Kidney (tissue), 14 donors: ENCODE measurements around the gene KLC1. TPM values are rescaled to one million over a fixed set of nuclear protein-coding genes. Genes with fewer than 3 reads are reported as not detected.

Experiments
- DNase-seq, 5 donors: peaks; one replicate each; pipeline ENCODE4 v3.0.0-alpha.2; 2013 to 2020
- FAIRE-seq: peaks from 2 replicates; lab custom pipeline; 2012; peaks lifted over from hg19 to GRCh38; lab: Jason Lieb, UNC
- H3K27ac ChIP-seq, 2 donors: one replicate each; pipeline ENCODE4 v1.7.0; 2013; ENCODE audit warnings: low read depth in 2 of 2, low read length in 2 of 2, inconsistent platforms in 1 of 2
- H3K27me3 ChIP-seq: one replicate; pipeline ENCODE4 v1.7.1; 2013; ENCODE audit warnings: low read length, inconsistent platforms; ENCODE audit not compliant: control insufficient read depth, insufficient read depth
- H3K36me3 ChIP-seq, 3 donors: one replicate each; pipeline versions ENCODE4 v1.7.0 to v1.7.1; 2013; ENCODE audit warnings: low read length in 3 of 3, control low read depth in 1 of 3, inconsistent platforms in 1 of 3; ENCODE audit not compliant: insufficient read depth in 3 of 3, control insufficient read depth in 2 of 3
- H3K4me1 ChIP-seq, 3 donors: one replicate each; pipeline versions ENCODE4 v1.7.0 to v1.7.1; 2013; ENCODE audit warnings: low read length in 3 of 3, inconsistent platforms in 1 of 3, low read depth in 1 of 3; ENCODE audit not compliant: control insufficient read depth in 2 of 3, insufficient read depth in 2 of 3
- H3K4me3 ChIP-seq, 3 donors: one replicate each; pipeline versions ENCODE4 v1.7.0 to v1.8.1; 2013; ENCODE audit warnings: low read length in 3 of 3, control low read depth in 1 of 3, inconsistent platforms in 1 of 3
- H3K9ac ChIP-seq, 3 donors: one replicate each; pipeline versions ENCODE4 v1.7.0 to v1.7.1; 2013; ENCODE audit warnings: low read length in 3 of 3, control low read depth in 1 of 3, inconsistent platforms in 1 of 3
- H3K9me3 ChIP-seq, 3 donors: one replicate each; pipeline versions ENCODE4 v1.7.0 to v1.7.1; 2013; ENCODE audit warnings: low read length in 3 of 3, control low read depth in 1 of 3, inconsistent platforms in 1 of 3; ENCODE audit not compliant: control insufficient read depth in 2 of 3, insufficient read depth in 1 of 3
- intact Hi-C: fragments of 100-400 bp; cut with DNase I; formaldehyde crosslinking; loops from one replicate; pipeline ENCODE4 v1.11.1; 2022
- polyA plus RNA-seq: library from polyadenylated mRNA; stranded (reverse); fragments of 350-450 nt; fragmentation: Illumina TruSeq; extraction: RNeasy Lipid Tissue Mini Kit (QIAGEN cat#74804); gene quantifications from one replicate; pipeline ENCODE4 v1.2.3, GENCODE V29; 2014; ENCODE audit warnings: low read depth, low replicate concordance; ENCODE audit not compliant: insufficient read depth
- total RNA-seq: library from RNA; stranded (reverse); fragmentation: NEBNext Ultra II Directional; extraction: Animal tissue kit (Norgen Biotek cat#: 25700); gene quantifications from one replicate; pipeline ENCODE4 v1.2.1, GENCODE V29; 2021
- TF ChIP-seq, protein P1 (sequence below): IDR thresholded peaks from 3 replicates; pipeline ENCODE4 v1.5.1; 2012; ENCODE audit warnings: mild to moderate bottlenecking, moderate library complexity, borderline replicate concordance; ENCODE audit not compliant: insufficient read depth; ENCODE audit errors: extremely low read depth
- donor health status: control.
- donor health status: control.
- donor health status: control.
- donor health status: control.
- donor health status: control.
- donor health status: DM: yes; HTN: yes; CAD: no.
- donor health status: Normal renal cell carcinoma (clear cell type).

Gene KLC1
- total and polyA plus RNA-seq, 2 donors from 2014 or later = 49.8 to 152 TPM

GRCh38 chr14:103611215-103611614 is 17.8 kb upstream of the KLC1 start:
- Histone ChIP-seq H3K27ac (no peak overlapping the region), H3K9ac (no peak overlapping the region), H3K27me3 (no peaks in the 10 kb centered on the region), H3K4me1 (peaks cover 0 to 10% (median 0%) of the 10 kb centered on the region in 3 donors), H3K9me3 (peaks cover 0 to 5% (median 0%) of the 10 kb centered on the region in 3 donors), H3K4me3 (no peak overlapping the region), H3K36me3 (no peaks in the 10 kb centered on the region)
- TF ChIP-seq, protein P1, sequence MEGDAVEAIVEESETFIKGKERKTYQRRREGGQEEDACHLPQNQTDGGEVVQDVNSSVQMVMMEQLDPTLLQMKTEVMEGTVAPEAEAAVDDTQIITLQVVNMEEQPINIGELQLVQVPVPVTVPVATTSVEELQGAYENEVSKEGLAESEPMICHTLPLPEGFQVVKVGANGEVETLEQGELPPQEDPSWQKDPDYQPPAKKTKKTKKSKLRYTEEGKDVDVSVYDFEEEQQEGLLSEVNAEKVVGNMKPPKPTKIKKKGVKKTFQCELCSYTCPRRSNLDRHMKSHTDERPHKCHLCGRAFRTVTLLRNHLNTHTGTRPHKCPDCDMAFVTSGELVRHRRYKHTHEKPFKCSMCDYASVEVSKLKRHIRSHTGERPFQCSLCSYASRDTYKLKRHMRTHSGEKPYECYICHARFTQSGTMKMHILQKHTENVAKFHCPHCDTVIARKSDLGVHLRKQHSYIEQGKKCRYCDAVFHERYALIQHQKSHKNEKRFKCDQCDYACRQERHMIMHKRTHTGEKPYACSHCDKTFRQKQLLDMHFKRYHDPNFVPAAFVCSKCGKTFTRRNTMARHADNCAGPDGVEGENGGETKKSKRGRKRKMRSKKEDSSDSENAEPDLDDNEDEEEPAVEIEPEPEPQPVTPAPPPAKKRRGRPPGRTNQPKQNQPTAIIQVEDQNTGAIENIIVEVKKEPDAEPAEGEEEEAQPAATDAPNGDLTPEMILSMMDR = no peak
- DNase-seq = no peak
- FAIRE-seq = no peak
- intact Hi-C loops = no loop called here

DNA sequence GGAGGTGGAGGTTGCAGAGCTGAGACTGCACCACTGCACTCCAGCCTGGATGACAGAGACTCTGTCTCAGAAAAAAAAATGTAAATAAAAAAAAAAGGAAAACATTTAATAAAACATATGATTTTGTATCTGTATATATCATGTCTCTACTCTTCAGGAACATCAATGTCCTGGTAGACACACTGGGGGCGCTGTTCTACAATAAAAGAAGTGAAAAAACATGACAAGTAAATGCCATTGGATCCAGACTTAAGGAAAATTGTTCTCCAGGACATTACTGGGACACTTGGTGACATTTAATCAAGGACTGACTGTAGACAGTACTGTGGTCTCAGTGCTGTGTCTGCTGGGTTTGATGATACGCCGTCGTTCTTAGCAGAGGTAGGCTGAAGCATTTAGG is 15.5 kb upstream of the KLC1 start:
- no peak for FAIRE-seq
- Histone ChIP-seq H3K9me3 (peaks cover 0 to 5% (median 0%) of the 10 kb centered on the region in 3 donors), H3K27me3 (no peaks in the 10 kb centered on the region), H3K4me1 (peaks cover 0 to under 1% (median 0%) of the 10 kb centered on the region in 3 donors), H3K4me3 (no peak overlapping the region), H3K9ac (no peak overlapping the region), H3K36me3 (no peaks in the 10 kb centered on the region), H3K27ac (no peak overlapping the region)
- TF ChIP-seq, protein P1 = peak; percentile 19
- intact Hi-C loops = no loop called here
- no peak for DNase-seq

- Histone ChIP-seq H3K27ac (no peak overlapping the region), H3K27me3 (no peaks in the 10 kb centered on the region), H3K4me3 (no peak overlapping the region), H3K9me3 (no peaks in the 10 kb centered on the region), H3K4me1 (no peaks in the 10 kb centered on the region), H3K9ac (no peak overlapping the region), H3K36me3 (no peaks in the 10 kb centered on the region)
- no peak for DNase-seq
- FAIRE-seq = no peak
- TF ChIP-seq, protein P1 = no peak
- intact Hi-C loops = no loop called here
Measured at GRCh38 chr14:103616635-103617300, 12.2 kb upstream of the KLC1 start.

DNA sequence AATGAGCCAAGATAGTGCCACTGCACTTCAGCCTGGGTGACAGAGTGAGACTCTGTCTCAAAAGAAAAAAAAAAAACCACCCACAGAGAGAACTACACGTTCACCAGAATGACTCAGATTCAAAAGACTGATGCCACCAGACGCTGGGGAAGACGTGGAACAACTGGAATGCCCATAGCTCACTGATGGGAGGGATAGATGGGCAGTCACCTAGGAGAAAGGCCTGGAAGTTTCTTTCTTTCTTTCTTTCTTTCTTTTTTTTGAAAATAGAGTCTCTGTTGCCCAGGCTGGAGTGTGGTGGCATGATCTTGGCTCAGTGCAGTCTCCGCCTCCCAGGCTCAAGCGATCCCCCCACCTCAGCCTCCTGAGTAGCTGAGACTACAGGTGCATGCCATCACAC is 10.0 kb upstream of the KLC1 start:
- DNase-seq = no peak
- TF ChIP-seq, protein P1 = no peak
- Histone ChIP-seq H3K9me3 (no peaks in the 10 kb centered on the region), H3K36me3 (no peaks in the 10 kb centered on the region), H3K4me3 (no peak overlapping the region), H3K27ac (no peak overlapping the region), H3K4me1 (peaks cover 0 to 4% (median 0%) of the 10 kb centered on the region in 3 donors), H3K9ac (no peak overlapping the region), H3K27me3 (no peaks in the 10 kb centered on the region)
- no peak for FAIRE-seq
- intact Hi-C loops = no loop called here
